Measurements from ENCODE around the gene CDC20B.
A peak's percentile ranks its signal among the peaks of the same experiment; 100 is the strongest.

Gene CDC20B

GRCh38 chr5:55146543-55147151, 26.3 kb downstream of the CDC20B start:
- in situ Hi-C loops (cut with HindIII; ENCODE audit: low sequenced_read_pairs): no loop called here
- peak; percentile 97 for TF ChIP-seq CTCF (IDR thresholded peaks at IDR 0.05; ENCODE audit: low read depth, low read length)
- peak; percentile 85 for DNase-seq (ENCODE audit: low read depth, low spot score)
- H3K4me3 ChIP-seq (ENCODE audit: low read depth, low read length): no peak overlapping the region

GRCh38 chr5:55146080-55146479, 26.9 kb downstream of the CDC20B start:
- no peak for DNase-seq (ENCODE audit: low read depth, low spot score)
- H3K4me3 ChIP-seq (ENCODE audit: low read depth, low read length): no peak overlapping the region
- TF ChIP-seq CTCF (IDR thresholded peaks at IDR 0.05; ENCODE audit: low read depth, low read length): no peak
- in situ Hi-C loops (cut with HindIII; ENCODE audit: low sequenced_read_pairs): no loop called here

DNA sequence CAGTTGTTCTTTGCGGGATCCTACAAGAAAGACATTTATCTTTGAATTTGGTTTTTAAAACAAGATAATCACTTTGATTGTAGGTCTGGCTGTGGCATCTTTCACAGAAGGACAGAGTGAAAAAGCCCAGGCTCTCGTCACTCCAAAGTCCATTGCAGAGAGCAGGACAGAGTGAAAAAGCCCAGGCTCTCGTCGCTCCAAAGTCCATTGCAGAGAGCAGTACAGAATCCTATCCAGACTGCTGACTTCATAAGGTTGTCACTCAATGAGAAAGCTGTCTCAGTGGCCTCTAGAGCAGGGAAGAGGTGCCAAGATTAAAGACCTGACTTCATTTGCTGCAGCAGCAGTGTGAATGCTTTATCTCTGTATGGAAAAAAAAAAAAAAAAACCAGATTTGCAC, 29.4 kb downstream of the CDC20B start:
- in situ Hi-C loops (cut with HindIII; ENCODE audit: low sequenced_read_pairs): no loop called here
- no peak overlapping the region for H3K4me3 ChIP-seq (ENCODE audit: low read depth, low read length)
- TF ChIP-seq CTCF (IDR thresholded peaks at IDR 0.05; ENCODE audit: low read depth, low read length): no peak
- no peak for DNase-seq (ENCODE audit: low read depth, low spot score)

- no peak for DNase-seq (ENCODE audit: low read depth, low spot score)
- no peak for TF ChIP-seq CTCF (IDR thresholded peaks at IDR 0.05; ENCODE audit: low read depth, low read length)
- in situ Hi-C loops (cut with HindIII; ENCODE audit: low sequenced_read_pairs): no loop called here
- no peak overlapping the region for H3K4me3 ChIP-seq (ENCODE audit: low read depth, low read length)
These were observed 30.9 kb downstream of the CDC20B start for GRCh38 chr5:55141945-55142690.

DNA sequence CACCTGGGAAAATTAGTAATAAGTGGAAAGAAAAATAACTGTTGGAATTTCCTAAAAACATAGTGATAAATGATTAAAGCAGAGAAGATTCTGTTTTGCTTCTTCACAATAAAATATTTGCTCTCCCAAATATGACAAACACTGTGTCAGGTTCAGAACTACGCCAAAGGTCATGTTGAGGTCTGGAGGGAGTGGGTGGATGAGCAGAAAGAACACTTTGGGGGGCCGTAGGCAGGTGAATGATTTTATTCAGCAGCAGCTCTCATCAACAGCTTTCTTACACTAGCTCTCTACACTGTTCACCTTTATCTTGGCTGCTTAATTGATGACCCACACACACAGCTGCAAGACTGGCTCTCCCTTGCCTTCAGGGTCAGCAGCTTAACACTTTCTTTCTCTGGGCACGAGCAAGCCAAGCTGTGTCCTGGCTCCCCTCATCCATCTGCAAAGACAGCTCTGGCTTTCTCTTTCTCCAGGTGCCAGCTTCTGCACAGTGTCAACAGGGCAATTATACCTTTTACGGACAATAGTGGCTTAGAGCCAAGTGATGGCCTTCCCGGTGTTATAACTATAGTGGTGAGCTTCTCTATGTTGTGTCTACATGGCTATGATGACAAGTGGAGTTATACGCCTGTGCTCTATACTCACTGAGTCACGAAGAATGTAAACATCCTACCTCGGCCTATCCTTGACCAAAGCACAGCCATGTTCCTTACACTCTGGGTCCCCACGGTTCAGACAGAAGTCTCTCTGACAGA, 31.9 kb downstream of the CDC20B start:
- in situ Hi-C loops (cut with HindIII; ENCODE audit: low sequenced_read_pairs): no loop called here
- no peak for TF ChIP-seq CTCF (IDR thresholded peaks at IDR 0.05; ENCODE audit: low read depth, low read length)
- DNase-seq (ENCODE audit: low read depth, low spot score): no peak
- H3K4me3 ChIP-seq (ENCODE audit: low read depth, low read length): no peak overlapping the region

GRCh38 chr5:55136521-55136920, 36.5 kb downstream of the CDC20B start:
- in situ Hi-C loops (cut with HindIII; ENCODE audit: low sequenced_read_pairs): no loop called here
- no peak overlapping the region for H3K4me3 ChIP-seq (ENCODE audit: low read depth, low read length)
- peak; percentile 40 for DNase-seq (ENCODE audit: low read depth, low spot score)
- TF ChIP-seq CTCF (IDR thresholded peaks at IDR 0.05; ENCODE audit: low read depth, low read length): no peak

Data from astrocyte of the spinal cord (primary cell).